HG03135 (cell line): Measurements from ENCODE around the gene TIMP2.

Source experiments
- ATAC-seq: cut with Tn5 transposase; IDR thresholded peaks from one replicate; pipeline ENCODE4 v1.9.1; 2021; ENCODE audit warnings: mild to moderate bottlenecking, moderate library complexity; ENCODE audit not compliant: unreplicated experiment

The TIMP2 gene

GRCh38 chr17:78819806-78820792 lies 105.1 kb downstream of the TIMP2 start:
- no peak for ATAC-seq

- no peak for ATAC-seq
Measured at GRCh38 chr17:78819402-78819801, 105.8 kb downstream of the TIMP2 start.

GRCh38 chr17:78818932-78819331 lies 106.3 kb downstream of the TIMP2 start:
- no peak for ATAC-seq

- ATAC-seq: no peak
Measured at GRCh38 chr17:78818152-78818846, 106.9 kb downstream of the TIMP2 start.

GRCh38 chr17:78817123-78817522 lies 108.1 kb downstream of the TIMP2 start:
- no peak for ATAC-seq

GRCh38 chr17:78815696-78816095 lies 109.5 kb downstream of the TIMP2 start:
- ATAC-seq: no peak

GRCh38 chr17:78812855-78813254 lies 112.3 kb downstream of the TIMP2 start:
- ATAC-seq: no peak

- no peak for ATAC-seq
Measured at GRCh38 chr17:78808163-78808562, 117.0 kb downstream of the TIMP2 start.

GRCh38 chr17:78806451-78806850 lies 118.7 kb downstream of the TIMP2 start:
- no peak for ATAC-seq

- ATAC-seq: no peak
Measured at GRCh38 chr17:78805301-78805700, 119.9 kb downstream of the TIMP2 start.

GRCh38 chr17:78804777-78805176 lies 120.4 kb downstream of the TIMP2 start:
- ATAC-seq: no peak

GRCh38 chr17:78803186-78803845 lies 121.9 kb downstream of the TIMP2 start:
- no peak for ATAC-seq
